DOHH2 (cell line): ENCODE results near the gene EXOSC10.

Experiments
- CTCF ChIP-seq: fragments of 200-600 bp; sonication (generic); IDR thresholded peaks from one replicate; pipeline ENCODE4 v1.5.1; 2014; ENCODE audit warnings: antibody characterized with exemption, mild to moderate bottlenecking, low read depth, low read length; ENCODE audit not compliant: poor library complexity, severe bottlenecking
- EZH2phosphoT487 ChIP-seq: fragments of 200-600 bp; sonication (generic); IDR thresholded peaks from 2 replicates; pipeline ENCODE4 v1.6.1; 2017; ENCODE audit warnings: borderline replicate concordance, mild to moderate bottlenecking, antibody characterized with exemption, low read length, moderate library complexity, mixed read lengths

- TF ChIP-seq CTCF (no peak), EZH2phosphoT487 (no peak)
Measured at GRCh38 chr1:11042995-11043874, 56.4 kb downstream of the EXOSC10 start.
